GM12874 (cell line): ENCODE measurements around the gene LZTR1.

ENCODE experiments used
- CTCF ChIP-seq: IDR thresholded peaks from 2 replicates; pipeline ENCODE4 v1.5.1; 2011; ENCODE audit warnings: low read depth, mild to moderate bottlenecking, control low read depth, low read length, moderate library complexity; ENCODE audit not compliant: insufficient read depth

Gene LZTR1

DNA sequence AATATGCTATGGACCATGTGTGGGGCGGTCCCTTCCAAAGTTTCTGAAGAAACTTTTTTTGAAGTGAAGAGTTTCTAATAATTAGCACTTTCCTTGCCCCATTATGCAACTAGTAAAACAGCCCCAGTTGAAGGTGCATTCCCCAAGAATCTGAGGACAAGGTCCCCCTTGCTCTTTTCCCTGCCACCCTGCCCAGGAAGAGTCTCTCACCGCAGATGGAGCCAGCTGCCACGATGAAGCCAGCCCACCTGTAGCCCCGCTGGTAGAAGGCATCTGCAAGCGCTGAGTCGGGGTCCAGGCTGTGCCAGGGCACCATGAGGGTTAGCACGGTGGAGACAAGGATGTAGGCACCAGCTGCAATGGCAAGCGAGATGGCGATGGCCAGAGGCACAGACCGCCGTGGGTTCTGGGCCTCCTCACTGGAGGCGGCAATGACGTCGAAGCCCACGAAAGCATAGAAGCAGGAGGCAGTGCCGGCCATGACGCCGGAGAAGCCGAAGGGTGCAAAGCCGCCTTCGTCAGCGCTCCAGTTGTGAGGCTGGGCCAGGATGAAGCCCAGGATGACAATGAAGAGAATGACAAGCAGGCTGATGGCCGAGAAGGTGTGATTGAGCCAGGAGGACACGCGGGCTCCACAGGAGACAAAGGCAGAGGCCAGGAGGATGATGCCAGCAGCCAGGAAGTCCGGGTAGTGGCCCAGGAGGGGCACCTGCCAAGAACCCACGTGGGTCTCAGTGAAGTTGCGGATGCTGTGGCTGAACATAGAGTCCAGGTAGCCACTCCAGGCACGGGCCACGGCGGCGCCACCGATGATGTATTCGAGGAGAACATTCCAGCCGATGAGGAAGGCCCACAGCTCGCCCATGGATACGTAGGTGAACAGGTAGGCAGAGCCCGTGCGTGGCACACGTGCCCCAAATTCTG lies 48.8 kb downstream of the LZTR1 start:
- no peak for TF ChIP-seq CTCF

DNA sequence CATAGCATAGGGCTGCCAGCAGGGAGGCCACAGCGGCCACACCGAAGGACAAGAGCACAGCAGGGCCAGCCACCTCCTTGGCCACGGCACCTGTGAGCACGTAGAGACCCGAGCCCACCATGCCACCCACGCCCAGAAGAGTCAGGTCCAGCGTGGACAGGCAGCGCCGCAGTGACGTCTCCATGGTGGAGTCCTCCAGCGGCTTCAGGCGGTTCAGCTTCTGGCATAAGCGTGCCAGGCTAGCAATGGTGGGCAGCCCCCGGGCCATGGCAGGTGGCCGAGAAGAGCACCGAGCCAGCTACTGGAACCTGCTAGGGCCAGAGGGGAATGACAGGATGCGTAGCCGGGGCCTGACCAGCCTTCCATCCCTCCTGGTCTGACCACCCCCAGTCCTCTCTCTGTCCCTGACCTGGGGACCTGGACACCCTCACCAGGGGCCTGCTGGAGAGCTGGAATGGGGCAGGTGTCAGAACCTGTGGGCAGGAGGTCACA lies 49.5 kb downstream of the LZTR1 start:
- no peak for TF ChIP-seq CTCF

GRCh38 chr22:21032037-21032867 lies 50.2 kb downstream of the LZTR1 start, which contains the start of gene SLC7A4:
SLC7A4 (minus strand) TSS chr22:21032561; CDS start chr22:21031812, 749 bp downstream.
- TF ChIP-seq CTCF, result no peak

DNA sequence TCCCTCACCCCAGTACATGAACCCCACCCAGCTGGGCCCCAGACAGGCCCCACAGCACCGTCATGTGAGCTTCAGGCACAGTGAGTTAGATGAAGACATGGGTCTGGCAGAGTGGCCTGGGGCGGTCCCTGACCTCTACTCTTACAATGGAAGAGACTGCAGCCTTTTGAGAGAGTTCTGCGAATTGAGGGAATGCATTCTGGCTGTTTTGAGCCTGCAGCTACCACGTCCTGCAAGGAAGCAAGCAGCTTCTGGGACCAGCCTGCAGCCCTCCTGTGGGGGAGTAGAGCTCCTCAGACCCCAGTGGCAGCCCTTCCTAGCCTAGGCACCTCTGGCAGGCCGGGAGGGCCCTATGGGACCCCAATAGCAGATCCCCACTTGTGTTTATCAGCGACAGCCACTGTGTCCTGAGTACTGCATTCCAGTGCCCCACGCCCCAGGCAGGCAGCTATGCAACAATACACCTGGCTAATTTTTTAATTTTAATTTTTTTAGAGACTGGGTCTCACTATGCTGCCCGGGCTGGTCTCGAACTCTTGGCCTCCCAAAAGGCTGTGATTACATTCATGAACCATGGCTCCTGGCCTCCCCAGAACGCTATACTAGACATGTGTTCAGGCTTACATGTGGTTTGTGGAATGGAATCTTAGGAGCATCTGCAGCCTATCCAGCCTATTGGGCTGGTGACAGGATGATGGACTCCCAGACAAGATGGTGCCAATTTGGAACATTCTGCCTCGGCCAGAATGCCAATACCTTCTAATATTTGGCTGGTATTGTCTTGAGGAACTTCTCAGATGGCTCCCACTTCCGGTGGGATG lies 51.0 kb downstream of the LZTR1 start:
- TF ChIP-seq CTCF, result no peak

DNA sequence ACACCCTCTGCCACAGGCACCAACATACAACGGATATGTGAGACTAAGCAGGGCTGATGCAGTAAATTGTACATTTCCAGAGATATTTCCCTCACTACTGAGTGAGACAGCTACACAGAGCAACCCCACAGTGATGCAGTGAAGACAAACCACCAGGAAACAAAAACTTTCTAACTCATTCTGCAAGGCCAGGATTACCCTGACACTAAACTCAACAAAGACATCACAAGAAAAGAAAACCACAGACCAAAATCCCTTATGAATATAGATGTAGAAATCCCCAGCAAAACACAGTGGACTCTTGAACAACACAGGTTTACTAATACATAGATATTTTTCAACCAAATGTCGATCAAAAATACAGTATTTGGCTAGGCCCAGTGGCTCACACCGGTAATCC lies 51.8 kb downstream of the LZTR1 start:
- TF ChIP-seq CTCF, result no peak

- TF ChIP-seq CTCF, result no peak
Observed at GRCh38 chr22:21034989-21035388, 52.9 kb downstream of the LZTR1 start.
